SK-N-SH treated with all-trans-retinoic acid at 6 μM for 48 hours (cell line): ENCODE results near the gene ARHGAP26.

ENCODE experiments used
- CREB5 ChIP-seq: fragments of 250-450 bp; sonication (Bioruptor Pico); IDR thresholded peaks from 2 replicates; pipeline ENCODE4 v1.5.1; 2020; ENCODE audit warnings: low read depth, mild to moderate bottlenecking, moderate library complexity
- CSRNP3 ChIP-seq: fragments of 250-450 bp; sonication (Bioruptor Pico); IDR thresholded peaks from 2 replicates; pipeline ENCODE4 v1.5.1; 2021; ENCODE audit warnings: mild to moderate bottlenecking, moderate library complexity
- PPARA ChIP-seq: fragments of 250-450 bp; sonication (Bioruptor Pico); IDR thresholded peaks from 2 replicates; pipeline ENCODE4 v1.5.0; 2020; ENCODE audit warnings: mild to moderate bottlenecking, borderline replicate concordance

- no peak for TF ChIP-seq CREB5 (CRISPR knock-in tag)
- TF ChIP-seq CSRNP3 (CRISPR knock-in tag): no peak
- no peak for TF ChIP-seq PPARA (CRISPR knock-in tag)
Observed at GRCh38 chr5:142785206-142785605, 15.0 kb downstream of the ARHGAP26 start.
